Kidney glomerular epithelial cell (primary cell): ENCODE measurements around the gene GMPR.
"Not testable (repeated sequence)": the region's sequence is repeated elsewhere in the genome, so short reads cannot be mapped to it uniquely, and the experiment has no call there.

Experiments
- DNase-seq: peaks from one replicate; lab custom pipeline; 2025; lab: John Stamatoyannopoulos, UW

The GMPR gene

DNA sequence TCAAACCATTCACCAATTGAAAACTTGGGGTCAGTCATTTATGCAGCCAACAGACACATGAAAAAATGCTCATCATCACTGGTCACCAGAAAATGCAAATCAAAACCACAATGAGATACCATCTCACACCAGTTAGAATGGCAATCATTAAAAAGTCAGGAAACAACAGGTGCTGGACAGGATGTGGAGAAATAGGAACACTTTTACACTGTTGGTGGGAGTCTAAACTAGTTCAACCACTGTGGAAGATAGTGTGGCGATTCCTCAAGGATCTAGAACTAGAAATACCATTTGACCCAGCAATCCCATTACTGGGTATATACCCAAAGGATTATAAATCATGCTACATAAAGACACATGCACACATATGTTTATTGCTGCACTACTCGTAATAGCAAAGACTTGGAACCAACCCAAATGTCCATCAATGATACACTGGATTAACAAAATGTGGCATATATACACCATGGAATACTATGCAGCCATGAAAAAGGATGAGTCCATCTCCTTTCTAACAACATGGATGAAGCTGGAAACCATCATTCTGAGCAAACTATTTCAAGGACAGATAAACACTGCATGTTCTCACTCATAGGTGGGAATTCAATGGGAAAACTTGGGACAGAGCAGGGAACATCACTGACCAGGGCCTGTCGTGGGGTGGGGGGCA, 13.2 kb upstream of the GMPR start:
- not testable (repeated sequence) for DNase-seq

DNA sequence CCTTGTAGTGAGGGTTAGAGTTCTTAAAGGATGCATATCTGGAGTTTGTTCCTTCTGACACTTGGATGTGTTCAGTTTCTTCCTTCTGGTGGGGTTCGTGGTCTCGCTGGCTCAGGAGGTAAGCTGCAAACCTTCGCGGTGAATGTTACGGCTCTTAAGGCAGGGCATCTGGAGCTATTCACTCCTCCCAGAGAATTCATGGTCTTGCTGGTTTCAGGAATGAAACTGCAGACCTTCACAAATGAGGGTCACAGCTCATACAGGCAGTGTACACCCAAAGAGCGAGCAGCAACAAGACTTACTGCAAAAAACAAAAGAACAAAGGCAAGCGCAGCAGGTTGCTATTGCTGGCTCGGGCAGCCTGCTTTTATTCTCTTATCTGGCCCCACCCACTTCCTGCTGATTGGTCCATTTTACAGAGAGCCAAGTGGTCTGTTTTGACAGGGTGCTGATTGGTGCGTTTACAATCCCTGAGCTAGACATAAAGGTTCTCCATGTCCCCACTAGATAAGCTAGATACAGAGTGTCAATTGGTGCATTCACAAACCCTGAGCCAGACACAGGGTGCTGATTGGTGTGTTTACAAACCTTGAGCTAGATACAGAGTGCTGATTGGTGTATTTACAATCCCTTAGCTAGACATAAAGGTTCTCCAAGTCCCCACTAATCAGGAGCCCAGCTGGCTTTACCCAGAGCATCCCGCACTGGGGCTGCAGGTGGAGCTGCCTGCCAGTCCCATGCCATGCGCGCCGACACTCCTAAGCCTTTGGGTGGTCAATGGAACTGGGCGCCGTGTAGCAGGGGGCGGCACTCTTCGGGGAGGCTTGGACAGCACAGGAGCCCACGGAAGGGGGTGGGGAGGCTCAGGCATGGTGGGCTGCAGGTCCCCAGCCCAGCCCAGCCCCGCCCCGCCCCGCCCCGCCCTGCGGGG, 12.0 kb upstream of the GMPR start:
- DNase-seq: not testable (repeated sequence)

DNA sequence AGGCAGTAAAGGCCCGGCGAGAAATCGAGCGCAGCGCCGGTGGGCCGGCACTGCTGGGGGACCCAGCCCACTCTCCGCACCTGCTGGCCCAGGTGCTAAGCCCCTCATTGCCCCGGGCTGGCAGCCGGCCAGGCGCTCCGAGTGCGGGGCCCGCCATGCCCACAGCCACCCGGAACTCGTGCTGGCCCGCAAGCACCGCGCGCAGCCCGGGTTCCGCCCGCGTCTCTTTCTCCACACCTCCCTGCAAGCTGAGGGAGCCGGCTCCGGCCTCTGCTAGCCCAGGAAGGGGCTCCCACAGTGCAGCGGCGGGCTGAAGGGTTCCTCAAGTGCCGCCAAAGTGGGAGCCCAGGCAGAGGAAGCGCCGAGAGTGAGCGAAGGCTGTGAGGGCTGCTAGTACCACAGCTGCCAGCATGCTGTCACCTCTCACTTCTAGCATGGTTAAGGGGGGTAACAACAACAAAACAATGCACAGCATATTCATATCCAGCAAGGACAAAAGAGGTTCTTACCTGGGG, 11.3 kb upstream of the GMPR start:
- no peak for DNase-seq

DNA sequence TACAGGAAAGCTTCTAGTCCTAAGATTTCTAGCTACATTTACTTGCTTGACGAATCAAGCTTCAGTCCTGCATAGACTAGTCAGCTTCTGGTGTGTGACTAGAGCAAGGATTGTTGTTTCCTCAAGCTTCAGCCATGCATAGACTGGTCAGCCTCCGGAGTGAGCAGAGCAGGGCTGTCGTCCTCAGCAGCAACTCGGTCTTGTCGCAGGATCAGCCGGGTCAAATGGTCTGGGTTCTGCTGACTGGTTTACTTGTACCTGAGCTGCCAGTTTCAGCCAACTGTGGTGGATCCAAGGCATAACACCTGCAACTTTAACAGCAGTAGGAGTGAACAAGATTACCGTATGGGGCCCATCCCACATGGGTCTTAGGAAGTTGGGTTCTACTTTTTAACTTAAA, 10.8 kb upstream of the GMPR start:
- no peak for DNase-seq

DNA sequence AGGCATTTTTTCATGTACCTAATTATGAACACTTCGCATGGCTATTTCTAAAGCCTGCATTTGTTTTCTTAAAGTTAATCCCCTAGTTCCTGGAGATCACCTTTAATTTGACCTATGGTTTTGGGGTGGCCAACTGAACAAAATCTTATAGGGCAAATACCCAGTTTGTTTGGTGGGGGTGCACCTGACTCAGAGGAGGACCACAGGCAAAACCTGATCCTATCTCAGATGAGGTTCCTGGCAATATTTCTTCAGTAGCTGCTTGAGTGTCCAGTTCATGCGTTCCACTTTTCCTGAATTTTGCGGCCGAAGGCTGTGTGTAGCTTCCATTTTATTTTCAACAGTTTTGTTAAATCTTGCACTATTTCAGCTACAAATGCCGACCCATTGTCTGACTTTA, 10.3 kb upstream of the GMPR start:
- DNase-seq: no peak

DNA sequence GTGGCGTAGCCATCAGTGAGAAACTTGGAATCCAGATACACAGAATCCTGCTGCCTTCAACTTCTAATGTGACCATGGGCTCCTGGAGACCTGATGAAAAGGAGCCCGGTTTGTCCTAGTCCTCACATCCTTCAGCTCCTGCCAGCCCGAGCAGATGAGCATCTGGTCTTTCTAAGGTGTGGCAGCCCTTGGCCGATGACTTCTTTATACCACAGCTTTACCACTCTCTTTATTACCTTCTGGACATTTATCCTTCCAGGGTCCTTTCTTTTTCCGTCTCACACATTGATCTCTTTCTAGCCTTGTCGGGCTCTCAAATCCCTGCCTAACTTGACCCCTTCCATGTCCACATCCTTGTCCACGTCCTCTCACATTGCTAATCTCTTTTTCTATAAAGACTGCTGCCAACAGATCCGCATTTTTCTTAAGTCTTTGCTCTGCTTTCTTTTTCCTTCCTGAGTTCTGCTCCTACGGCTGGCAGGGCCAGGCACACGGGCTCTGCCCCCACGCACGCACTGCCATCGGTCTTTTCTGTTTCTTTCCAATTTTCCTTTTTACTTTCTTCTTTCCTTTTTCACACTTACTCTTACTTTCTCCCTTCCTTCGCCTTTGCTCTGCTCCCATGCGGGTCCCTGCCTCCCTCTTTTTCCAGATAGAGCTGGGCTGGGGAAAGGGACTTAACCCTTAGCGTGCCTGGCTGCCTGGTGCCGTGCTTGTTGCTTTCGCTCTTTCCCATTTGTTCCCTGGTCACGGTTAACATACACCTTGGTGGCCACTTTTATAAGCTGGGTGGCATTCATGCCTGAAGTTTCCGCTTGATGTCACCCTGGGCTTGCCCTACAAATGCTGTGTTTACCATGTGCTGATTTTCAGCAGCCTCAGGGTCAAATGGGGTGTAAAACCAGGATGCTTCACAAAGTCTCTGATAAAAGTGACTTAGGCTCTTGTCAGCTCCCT, 9.4 kb upstream of the GMPR start:
- DNase-seq: no peak

DNA sequence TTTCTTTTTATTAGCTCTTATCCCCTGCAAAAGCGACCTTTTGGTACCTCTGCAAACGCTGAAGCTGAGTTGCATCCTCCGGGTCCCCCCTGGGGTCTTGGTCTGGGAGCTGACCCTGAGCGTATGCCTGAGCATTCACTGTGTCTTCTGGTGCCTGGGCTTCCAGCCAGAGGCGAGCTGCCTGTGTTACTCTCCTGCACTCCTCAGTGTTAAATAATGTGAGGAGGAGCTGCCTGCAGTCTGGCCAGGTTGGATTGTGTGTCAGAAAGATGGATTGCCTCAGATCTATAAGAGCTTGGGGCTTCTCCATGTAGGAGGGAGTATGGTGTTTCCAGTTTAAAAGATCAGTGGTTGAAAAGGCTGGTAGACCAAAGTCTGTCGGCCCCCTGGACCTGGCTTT, 8.7 kb upstream of the GMPR start:
- no peak for DNase-seq

DNA sequence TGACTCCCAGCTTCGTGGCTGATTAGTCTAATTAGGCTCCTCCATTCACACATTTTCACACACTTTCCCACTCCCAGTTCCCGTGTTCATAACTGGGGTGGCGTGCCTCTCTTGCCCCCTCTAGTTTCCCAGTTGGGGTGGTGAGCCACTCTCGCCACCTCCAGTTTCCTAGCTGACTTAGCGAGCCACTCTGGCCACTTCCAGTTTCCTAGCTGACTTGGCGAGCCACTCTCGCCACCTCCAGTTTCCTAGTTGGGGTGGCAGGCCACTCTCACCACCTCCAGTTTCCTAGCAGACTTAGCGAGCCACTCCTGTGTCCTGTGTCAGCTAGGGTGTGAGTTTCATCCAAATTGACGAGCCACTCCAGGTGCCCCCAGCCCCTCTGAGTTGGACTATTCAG, 7.4 kb upstream of the GMPR start:
- no peak for DNase-seq

DNA sequence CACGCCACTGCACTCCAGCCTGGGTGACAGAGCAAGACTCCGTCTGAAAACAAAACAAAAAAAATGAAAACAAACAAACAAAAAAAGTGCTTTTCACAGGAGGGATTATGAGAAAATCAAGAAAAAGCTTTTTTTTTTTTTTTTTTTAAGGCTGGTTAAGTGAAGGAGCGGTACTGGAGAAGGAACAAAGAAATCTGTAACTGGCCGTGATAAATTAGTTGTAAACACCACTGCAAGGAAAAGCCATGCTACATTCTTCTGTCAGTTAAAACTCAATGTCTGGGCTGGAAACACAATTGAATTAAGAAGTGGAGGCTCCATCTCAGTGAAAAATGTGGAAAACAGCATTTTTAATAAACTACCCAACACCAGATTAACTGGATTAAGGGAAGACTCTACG, 6.3 kb upstream of the GMPR start:
- no peak for DNase-seq

DNA sequence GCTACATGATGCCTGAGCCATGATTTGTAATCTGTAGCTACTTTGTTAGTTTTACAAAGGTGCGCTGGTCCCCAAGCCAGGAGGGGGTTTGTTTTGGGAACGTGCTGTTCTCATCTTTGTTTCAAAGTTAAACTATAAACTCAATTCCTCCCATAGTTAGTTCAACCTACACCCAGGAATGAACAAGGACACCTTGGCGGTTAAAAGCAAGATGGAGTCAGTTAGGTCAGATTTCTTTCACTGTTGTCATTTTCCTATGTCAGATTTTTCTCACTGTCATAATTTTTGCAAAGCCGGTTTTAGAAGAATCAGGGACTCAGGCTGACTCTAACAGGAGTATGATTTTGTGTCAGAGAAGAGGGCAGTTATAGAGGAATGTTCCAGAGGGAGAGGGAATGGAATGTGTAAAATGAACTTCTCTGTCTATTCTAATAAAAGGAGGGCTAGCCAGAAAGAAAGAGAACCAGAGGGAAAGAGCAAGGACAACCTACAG, 2.3 kb upstream of the GMPR start:
- no peak for DNase-seq

DNA sequence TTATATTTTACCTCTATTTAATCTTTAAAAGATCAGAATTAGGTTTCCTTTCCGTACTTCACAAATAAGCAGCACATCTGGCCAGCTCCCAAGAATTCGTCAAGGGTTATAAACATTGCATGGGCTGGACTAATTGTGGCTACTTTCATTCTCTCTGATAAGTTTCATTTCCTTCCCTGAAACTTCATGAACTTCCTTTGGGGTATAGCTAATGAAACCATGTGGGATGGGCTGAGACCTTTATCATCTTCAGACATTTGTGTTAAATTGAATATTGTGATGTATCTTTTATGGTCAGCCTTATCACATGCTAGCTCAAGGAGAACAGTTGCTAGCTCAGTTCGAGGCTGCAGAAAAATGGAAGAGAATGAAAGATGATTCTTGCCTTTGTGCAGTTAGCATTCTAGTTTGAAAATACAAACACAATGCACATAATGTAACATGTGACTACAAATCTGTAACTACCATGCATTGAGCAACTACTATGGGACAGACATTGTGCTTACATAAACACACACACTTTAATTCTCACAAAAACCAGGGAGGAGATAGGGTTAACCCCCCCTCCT, 1.7 kb upstream of the GMPR start:
- peak; percentile 46 for DNase-seq

DNA sequence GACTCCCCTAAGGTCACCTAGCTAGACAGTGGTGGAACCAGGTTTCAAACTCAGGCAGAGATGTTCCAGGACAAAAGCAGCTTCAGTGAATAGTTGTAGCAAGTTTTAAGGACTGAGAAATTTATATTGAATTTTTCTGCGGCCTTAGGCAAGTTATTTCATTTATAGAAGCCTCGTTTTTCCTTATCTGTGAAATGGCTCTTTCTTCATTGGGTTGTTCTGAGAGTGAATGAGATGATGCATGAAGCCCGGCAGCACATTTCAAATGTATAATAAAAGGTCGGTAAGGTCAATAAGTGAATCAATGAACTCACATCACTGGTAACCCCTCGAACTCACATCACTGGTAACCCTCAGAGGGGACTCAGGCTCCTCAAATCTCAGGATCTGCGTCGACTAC, 1.1 kb upstream of the GMPR start:
- no peak for DNase-seq

DNA sequence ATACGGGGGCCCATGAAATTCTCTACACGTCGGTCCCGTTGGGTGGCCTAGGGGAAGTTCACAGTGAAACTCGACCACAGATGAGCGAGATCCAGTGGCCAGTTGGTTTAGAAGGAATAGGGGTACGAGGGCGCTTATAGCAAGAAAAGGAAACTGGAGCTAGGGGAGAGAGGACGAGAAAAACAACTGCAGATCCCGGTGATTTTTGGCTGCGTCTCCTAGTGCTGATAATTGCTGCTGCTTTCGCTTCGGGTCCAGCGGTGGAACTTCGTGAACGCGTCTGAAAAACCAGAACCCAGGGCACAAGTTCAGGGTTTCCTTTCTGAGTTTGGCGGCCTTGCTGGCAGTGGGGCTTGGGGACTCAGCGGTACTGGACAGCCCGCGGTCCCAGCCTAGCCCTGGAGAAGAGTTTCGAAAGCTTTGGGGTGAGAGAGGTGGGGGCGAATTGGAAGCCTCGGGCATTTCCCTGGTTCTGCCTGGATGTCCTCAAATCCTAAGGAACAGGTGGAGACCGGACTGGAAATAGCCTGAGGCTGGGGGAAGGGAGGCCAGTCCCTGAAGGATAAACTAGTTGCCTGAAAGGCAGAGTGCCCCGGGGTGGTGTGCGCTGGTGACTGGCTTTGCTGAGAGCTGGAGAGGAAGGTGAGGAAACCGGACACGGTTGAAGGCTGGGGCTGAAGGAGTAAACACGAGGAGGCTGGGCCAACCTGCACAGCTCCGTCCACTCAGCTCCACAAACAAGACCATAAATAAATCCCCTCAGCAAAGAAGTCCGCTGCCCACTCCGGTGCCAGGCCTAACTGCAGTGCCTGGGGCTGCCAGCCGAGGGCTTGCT, 793 bp downstream of the GMPR start:
- DNase-seq: no peak

DNA sequence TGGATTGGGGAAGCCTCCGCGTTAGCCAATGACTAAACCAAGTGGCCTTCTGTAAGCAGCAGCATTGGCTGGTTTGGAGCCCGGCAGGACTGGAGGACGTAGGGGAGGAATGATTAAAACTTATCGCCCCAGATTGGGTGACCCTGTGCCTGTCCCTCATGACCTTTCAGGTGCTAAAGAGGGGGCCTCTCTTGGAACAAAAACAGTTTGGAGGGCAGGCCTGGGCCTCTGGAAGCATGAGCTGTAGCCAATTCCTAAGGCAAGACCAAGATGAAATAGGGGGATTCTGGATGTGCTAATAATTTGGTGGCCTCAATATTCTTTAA, 1.4 kb downstream of the GMPR start:
- DNase-seq: no peak

DNA sequence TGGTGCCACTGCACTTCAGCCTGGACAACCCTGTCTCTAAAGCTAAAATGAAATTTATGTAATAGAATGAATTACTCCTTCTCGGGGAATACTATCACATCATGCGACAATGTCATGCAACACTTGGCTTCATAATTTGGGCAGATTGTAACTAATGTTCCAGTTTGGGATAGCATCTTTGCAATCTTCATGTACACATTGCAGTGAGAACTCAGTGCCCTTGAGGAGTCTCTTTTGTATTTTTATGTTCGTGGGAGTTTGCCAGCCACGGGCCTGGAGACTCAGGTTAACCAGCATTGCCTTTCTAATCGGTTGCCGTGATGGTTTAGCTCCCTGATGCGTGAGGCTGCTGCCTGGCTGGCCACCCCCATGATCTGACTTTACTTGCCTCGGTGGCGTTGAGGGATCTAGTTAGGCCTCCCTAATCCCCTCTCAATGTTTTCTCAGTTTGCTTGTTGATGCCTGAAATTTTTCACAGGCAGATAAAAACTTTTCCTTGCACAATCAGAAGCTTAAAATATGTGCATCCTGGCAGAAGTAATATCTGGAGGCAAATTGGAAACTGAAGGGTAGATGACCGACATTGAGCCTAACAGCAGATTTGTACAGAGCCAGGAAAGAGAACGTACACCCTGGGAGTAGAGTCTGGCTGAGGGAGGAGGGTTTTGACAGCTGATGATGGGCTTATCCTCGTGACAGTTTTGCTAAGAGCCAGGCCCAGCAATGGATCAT, 2.4 kb downstream of the GMPR start:
- no peak for DNase-seq

DNA sequence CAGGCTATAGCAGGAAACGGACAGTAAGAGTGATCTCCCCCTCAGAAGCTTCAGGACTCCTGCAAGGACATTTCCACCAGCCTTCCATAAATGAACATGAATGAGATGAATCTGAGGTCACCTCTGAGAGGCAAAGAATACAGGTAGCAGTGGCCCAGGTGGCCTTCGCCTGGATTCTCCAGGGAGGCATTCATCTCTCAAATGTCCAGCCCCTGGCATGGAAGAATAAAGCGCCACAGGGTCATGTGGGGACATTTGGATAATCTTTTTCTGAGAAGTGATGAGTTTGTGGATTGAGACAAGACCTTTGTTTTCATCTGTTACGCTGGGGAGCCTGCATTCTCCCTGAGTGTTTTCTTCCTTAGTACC, 2.9 kb downstream of the GMPR start:
- no peak for DNase-seq

DNA sequence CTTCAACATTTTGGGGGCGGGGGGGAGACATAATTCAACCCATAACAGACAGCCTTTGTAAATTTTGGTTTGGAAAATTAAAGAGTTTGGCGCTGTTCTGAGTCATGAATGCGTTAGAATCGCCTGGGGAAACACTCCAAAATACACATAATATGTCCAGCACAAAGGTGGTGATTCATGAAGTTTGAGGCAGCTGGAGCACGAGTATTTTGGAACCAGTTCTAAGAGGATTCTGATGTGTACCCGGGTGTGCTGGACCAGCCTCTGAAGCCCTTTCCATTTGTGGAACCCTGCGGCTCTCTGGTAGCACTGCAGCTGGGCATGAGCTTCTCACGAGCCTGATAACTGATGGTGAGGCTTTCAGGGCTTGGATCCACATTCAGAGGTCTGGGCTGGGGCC, 4.7 kb downstream of the GMPR start:
- DNase-seq: no peak

DNA sequence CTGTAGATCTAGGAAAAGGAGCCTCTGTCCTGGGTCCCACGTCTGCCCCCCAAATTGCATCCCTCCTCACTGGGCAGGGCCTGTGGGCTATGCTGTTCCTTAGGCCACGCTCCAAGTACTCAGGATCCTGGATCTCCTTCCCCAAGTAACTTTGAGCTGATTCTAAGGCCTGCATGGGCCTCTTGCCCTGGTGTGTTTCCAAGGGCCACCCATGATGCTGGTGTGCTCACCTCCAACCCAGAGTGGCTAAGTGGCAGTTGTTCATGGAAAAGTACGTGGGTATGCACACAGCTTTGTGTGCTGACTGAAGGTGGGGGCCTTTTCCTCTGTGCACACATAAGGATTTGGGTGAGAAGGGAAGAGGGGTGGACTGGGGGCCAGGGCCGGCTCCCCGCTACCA, 5.3 kb downstream of the GMPR start:
- no peak for DNase-seq

DNA sequence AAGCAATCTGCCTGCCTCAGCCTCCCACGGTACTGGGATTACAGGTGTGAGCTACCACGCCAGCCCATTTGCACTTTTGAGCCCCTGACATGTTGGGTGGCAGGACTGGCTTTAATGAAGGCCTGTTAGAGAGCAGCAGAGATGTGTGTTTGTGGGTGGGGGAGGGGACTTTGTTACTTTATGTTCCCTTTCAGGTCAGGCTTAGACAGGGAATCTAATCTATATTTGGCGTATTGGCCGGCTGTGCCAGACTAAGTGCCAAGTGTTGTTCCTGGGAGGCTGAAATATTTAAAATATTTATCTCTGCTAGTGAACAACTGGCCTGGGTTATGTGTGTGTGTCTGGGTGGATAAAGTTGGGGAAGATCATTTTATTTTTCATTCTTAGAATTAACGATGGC, 6.1 kb downstream of the GMPR start:
- DNase-seq: no peak

DNA sequence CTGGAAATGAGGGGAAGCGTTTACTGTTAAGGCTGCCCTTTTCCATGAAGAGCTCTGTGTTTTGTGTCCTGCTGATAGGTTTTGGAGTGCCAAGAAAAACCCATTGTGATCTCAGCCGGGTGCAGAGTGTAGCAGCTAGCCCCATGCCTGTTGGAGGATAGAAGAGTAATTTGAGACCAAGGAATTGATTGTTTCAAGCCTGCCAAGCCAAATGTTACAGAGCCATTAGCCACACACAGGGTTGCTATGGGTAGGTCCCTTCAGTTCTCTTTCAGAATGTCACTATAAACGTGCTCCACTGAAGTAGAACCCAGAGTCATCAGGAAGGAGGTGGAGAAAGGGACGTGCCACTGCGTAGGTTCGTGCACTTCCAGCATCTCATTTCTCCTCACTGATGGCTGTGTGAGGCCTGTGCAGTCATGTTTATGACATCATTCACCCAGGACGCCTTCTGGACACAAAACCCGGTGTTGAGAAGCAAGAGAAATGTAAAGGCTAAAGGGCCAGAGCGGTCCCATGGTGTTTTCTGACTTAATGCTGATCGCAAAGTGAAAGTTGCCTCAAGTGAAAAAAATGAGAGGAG, 6.6 kb downstream of the GMPR start:
- DNase-seq: no peak
